AG10803 (cell line): ENCODE data around the gene NCCRP1.

Experiments
- DNase-seq: peaks from one replicate; pipeline ENCODE4 v3.0.0; 2010; ENCODE audit warnings: low read depth
- H3K4me3 ChIP-seq: 2 replicates; pipeline ENCODE4 v1.5.1; 2011; ENCODE audit warnings: mild to moderate bottlenecking, low read length, control low read depth
- TF ChIP-seq, protein P1 (sequence below): conservative IDR thresholded peaks from 2 replicates; pipeline ENCODE4 v1.5.1; 2011; ENCODE audit warnings: mild to moderate bottlenecking, low read length, control low read depth, inconsistent platforms

Gene NCCRP1

DNA sequence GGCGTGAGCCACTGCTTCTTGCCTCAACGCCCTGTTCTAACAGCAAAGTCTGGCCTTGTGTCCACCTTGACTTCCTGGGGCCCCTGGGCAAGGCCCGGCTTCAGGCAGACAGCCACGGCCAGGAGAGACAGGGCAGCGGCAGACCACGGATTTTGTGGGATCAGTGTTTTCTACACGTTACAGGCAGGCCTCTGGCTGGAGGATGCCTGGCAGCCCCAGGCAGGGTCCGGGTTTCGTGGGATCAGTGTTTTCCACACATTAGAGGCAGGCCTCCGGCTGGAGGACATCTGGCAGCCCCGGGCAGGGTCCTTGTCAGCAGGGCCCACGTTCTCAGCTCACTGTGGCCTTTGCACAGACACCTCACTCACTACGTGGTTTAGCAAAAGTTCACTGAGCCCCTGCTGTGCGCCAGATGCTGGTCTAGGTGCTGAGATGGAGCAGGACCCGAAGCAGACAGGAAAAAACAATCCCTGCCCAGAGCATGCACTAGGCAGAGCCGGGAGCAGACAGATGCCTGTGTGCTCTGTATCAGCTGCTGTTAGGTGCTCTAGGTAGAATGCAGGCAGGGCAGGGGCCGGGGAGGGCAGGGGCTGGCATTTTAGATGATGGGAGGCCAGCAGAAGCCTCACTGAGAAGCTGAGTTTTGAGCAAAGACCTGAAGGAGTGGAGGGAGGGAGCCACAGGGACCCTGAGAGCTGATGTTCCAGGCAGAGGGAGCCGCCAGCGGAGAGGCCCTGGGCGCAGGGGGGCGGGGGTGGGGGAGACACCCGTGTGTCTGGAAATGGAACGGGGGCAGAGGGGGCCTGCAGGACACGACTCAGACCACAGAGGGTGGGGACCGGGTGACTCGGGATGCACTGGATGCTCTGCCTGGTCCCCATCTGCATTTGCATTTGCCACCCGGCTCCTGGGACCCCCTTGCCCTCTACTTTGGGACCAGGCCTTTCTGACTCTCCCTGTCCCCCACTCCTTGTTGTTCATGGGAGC lies 25.0 kb upstream of the NCCRP1 start:
- TF ChIP-seq, protein P1, sequence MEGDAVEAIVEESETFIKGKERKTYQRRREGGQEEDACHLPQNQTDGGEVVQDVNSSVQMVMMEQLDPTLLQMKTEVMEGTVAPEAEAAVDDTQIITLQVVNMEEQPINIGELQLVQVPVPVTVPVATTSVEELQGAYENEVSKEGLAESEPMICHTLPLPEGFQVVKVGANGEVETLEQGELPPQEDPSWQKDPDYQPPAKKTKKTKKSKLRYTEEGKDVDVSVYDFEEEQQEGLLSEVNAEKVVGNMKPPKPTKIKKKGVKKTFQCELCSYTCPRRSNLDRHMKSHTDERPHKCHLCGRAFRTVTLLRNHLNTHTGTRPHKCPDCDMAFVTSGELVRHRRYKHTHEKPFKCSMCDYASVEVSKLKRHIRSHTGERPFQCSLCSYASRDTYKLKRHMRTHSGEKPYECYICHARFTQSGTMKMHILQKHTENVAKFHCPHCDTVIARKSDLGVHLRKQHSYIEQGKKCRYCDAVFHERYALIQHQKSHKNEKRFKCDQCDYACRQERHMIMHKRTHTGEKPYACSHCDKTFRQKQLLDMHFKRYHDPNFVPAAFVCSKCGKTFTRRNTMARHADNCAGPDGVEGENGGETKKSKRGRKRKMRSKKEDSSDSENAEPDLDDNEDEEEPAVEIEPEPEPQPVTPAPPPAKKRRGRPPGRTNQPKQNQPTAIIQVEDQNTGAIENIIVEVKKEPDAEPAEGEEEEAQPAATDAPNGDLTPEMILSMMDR = no peak
- DNase-seq = no peak
- H3K4me3 ChIP-seq = no peak overlapping the region

DNA sequence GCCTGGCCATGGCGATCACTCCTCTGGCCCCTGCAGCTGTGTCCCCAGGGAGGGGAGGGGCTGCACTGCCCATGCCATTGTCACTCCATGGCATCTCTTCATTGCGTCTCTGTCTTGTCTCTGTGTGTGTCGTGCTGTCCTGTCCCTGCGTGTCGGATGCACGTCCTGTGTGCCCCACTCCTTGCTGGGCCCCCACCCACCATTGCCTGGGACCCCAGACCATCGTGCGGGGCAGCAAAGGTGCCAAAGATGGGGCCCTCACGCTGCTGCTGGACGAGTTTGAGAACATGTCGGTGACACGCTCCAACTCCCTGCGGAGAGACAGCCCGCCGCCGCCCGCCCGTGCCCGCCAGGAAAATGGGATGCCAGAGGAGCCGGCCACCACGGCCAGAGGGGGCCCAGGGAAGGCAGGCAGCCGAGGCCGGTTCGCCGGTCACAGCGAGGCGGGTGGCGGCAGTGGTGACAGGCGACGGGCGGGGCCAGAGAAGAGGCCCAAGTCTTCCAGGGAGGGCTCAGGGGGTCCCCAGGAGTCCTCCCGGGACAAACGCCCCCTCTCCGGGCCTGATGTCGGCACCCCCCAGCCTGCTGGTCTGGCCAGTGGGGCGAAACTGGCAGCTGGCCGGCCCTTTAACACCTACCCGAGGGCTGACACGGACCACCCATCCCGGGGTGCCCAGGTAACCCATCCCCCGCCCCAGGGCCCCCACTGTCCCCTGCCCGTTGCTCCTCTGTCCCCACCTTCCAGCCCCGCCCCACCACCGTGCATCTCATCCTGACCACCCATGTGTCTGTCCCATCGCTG lies 23.9 kb upstream of the NCCRP1 start:
- TF ChIP-seq, protein P1 = no peak
- DNase-seq = no peak
- H3K4me3 ChIP-seq = no peak overlapping the region

- DNase-seq = no peak
- TF ChIP-seq, protein P1 = no peak
- no peak overlapping the region for H3K4me3 ChIP-seq
Measured at GRCh38 chr19:39173502-39173991, 23.2 kb upstream of the NCCRP1 start.

GRCh38 chr19:39174142-39174541 lies 22.6 kb upstream of the NCCRP1 start:
- DNase-seq = no peak
- TF ChIP-seq, protein P1 = no peak
- no peak overlapping the region for H3K4me3 ChIP-seq

DNA sequence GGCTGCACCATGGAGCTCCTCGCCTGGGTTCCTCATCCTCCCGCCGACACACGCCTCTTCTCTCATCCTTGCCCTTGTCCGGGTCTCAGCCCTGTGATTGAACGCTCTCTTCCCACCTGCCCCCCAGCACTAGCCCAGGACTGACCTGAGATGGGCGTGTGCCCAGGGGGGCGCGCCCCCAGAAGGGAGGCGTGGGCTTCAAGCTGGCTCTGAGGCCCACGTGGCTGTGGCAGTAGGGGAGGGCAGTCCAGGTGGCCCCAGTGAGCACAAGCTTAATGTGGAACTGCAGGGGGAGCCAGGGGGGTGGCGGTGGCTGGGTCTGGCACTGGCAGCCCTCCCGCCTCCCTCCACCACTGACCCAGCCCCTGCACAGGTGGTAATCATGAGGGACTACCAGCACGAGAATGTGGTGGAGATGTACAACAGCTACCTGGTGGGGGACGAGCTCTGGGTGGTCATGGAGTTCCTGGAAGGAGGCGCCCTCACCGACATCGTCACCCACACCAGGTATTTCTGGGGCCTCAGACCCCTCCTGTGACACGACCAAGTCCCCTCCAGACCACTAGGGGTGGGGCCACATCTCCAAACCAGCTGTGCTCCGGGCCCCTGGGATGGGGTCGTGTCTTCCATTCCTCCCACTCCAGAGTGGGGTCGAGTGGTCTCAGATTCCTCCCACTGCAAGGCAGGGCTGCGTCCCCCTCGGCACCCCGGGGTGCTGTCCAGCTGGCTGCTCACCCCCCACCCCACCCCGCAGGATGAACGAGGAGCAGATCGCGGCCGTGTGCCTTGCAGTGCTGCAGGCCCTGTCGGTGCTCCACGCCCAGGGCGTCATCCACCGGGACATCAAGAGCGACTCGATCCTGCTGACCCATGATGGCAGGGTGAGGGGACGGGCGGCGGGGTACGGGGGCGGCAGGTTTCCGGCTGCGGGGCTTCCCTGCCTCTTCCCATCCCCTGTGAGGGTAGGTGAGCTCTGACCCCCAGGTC lies 21.9 kb upstream of the NCCRP1 start:
- no peak overlapping the region for H3K4me3 ChIP-seq
- TF ChIP-seq, protein P1 = no peak
- DNase-seq = no peak

- no peak overlapping the region for H3K4me3 ChIP-seq
- TF ChIP-seq, protein P1 = no peak
- no peak for DNase-seq
Measured at GRCh38 chr19:39175564-39175963, 21.2 kb upstream of the NCCRP1 start.
